ENCODE measurements around the gene SPDYE2. TPM values are rescaled to one million over a fixed set of nuclear protein-coding genes. Genes with fewer than 3 reads are reported as not detected.
"Not testable (repeated sequence)": the region's sequence is repeated elsewhere in the genome, so short reads cannot be mapped to it uniquely, and the experiment has no call there.

The SPDYE2 gene
- total RNA-seq, 1 experiment from 2014 or later, result not detected

DNA sequence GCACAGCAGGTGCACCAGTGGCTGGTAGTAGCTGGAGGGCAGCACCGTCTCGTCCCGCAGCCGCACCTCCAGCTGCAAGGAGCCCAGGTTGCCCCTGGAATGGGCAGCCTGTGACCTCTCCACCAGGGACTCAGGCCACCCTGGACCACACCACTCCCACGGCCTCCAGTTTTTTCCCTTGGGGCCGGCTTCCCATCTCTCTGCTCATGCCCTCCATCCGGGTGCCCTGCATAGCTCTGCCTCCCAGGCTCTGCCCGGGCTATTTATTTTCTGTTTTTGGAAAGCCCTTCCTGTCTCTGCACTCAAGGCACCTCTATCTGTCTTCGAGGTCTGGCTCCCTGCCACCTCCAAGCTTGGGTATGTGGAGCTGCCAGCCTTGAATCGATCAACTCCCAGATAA lies 45.0 kb downstream of the SPDYE2 start:
- H3K9me3 ChIP-seq (ENCODE audit: control insufficient read depth, low read depth, low read length); H2BK20ac ChIP-seq (ENCODE audit: low read depth, low read length, poor library complexity, severe bottlenecking); H3K27ac Mint-ChIP-seq; H3K23ac ChIP-seq (ENCODE audit: insufficient read length, low read depth, low read length); H4K91ac ChIP-seq (ENCODE audit: insufficient read length, low read depth, low read length); H4K20me1 ChIP-seq (ENCODE audit: control insufficient read depth, insufficient read depth, insufficient read length); H3K4me1 ChIP-seq (ENCODE audit: insufficient read depth, low read length); H2BK120ac ChIP-seq (ENCODE audit: low read depth, low read length, poor library complexity, severe bottlenecking); DNase-seq; H3K9me3 Mint-ChIP-seq; H3K4ac ChIP-seq (ENCODE audit: low read depth, low read length); H3K9ac ChIP-seq (ENCODE audit: extremely low read depth, insufficient read length, low read length); H3K4me2 ChIP-seq (ENCODE audit: insufficient read depth, insufficient read length, low read length); H2BK15ac ChIP-seq (ENCODE audit: low read depth, low read length); H3K4me1 Mint-ChIP-seq; H2BK12ac ChIP-seq (ENCODE audit: insufficient read length, low read depth, low read length); H3K18ac ChIP-seq (ENCODE audit: insufficient read length, low read depth, low read length); H3K79me2 ChIP-seq (ENCODE audit: insufficient read depth, low read length); H3K56ac ChIP-seq (ENCODE audit: insufficient read length, low read depth, low read length); H4K5ac ChIP-seq (ENCODE audit: insufficient read length, low read depth, low read length); H2AFZ ChIP-seq (ENCODE audit: low read length); H3K36me3 Mint-ChIP-seq (ENCODE audit: insufficient read depth in 1 of 3, low read depth in 3 of 3); H3T11ph ChIP-seq (ENCODE audit: low read length); H3K23me2 ChIP-seq (ENCODE audit: insufficient read length, low read depth, low read length, poor library complexity, severe bottlenecking); H3K14ac ChIP-seq (ENCODE audit: insufficient read depth, low read length); H3K27me3 Mint-ChIP-seq (ENCODE audit: low read depth); H3K27me3 ChIP-seq (ENCODE audit: insufficient read depth, low read length); H3K79me1 ChIP-seq (ENCODE audit: insufficient read depth, low read depth, low read length, poor library complexity, severe bottlenecking); H2AK5ac ChIP-seq (ENCODE audit: insufficient read length, low read length); H4K8ac ChIP-seq (replicated peaks; ENCODE audit: insufficient read length, low read depth, low read length); H3K27ac ChIP-seq (ENCODE audit: insufficient read length, low read depth, low read length); H2BK5ac ChIP-seq (ENCODE audit: insufficient read length, low read length); H3K4me3 Mint-ChIP-seq: not testable (repeated sequence)
- WGBS (ENCODE audit: extremely low coverage, insufficient read length, low lambda C conversion rate), result no CpG with 5 or more reads among the region's 10 CpGs

DNA sequence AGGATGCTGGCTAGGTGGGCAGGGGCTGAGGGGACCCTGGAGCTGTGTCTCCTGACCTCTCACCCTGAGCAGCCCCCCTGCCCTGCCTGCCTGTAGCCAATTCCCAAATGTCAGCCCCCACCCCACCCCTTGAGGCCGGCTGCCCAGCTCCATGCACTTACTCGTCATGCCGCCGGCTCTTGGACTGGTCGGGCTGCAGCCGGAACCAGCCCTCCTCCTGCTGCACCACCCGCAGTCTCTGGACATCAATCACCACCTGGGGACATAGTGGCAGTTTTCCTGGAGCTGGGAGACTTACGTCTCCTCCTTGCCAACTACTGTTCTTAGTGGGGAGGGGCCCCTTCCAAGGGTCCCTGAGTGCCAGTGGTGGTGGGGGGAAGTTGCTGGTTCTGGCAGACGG lies 48.7 kb downstream of the SPDYE2 start:
- not testable (repeated sequence) for H3K27ac Mint-ChIP-seq; H3K4me2 ChIP-seq (ENCODE audit: insufficient read depth, insufficient read length, low read length); H3K27me3 Mint-ChIP-seq (ENCODE audit: low read depth); H4K20me1 ChIP-seq (ENCODE audit: control insufficient read depth, insufficient read depth, insufficient read length); H3K36me3 Mint-ChIP-seq (ENCODE audit: insufficient read depth in 1 of 3, low read depth in 3 of 3); H3K23me2 ChIP-seq (ENCODE audit: insufficient read length, low read depth, low read length, poor library complexity, severe bottlenecking); H3K9ac ChIP-seq (ENCODE audit: extremely low read depth, insufficient read length, low read length); H3K4me3 Mint-ChIP-seq; H3T11ph ChIP-seq (ENCODE audit: low read length); H3K27me3 ChIP-seq (ENCODE audit: insufficient read depth, low read length); H2BK20ac ChIP-seq (ENCODE audit: low read depth, low read length, poor library complexity, severe bottlenecking); H4K8ac ChIP-seq (replicated peaks; ENCODE audit: insufficient read length, low read depth, low read length); H3K4ac ChIP-seq (ENCODE audit: low read depth, low read length); H3K79me2 ChIP-seq (ENCODE audit: insufficient read depth, low read length); H3K27ac ChIP-seq (ENCODE audit: insufficient read length, low read depth, low read length); H3K9me3 ChIP-seq (ENCODE audit: control insufficient read depth, low read depth, low read length); H3K14ac ChIP-seq (ENCODE audit: insufficient read depth, low read length); H3K79me1 ChIP-seq (ENCODE audit: insufficient read depth, low read depth, low read length, poor library complexity, severe bottlenecking); H3K23ac ChIP-seq (ENCODE audit: insufficient read length, low read depth, low read length); H2BK120ac ChIP-seq (ENCODE audit: low read depth, low read length, poor library complexity, severe bottlenecking); H4K5ac ChIP-seq (ENCODE audit: insufficient read length, low read depth, low read length); H2BK15ac ChIP-seq (ENCODE audit: low read depth, low read length); H3K9me3 Mint-ChIP-seq; H2BK12ac ChIP-seq (ENCODE audit: insufficient read length, low read depth, low read length); H4K91ac ChIP-seq (ENCODE audit: insufficient read length, low read depth, low read length); H3K56ac ChIP-seq (ENCODE audit: insufficient read length, low read depth, low read length); DNase-seq; H2AFZ ChIP-seq (ENCODE audit: low read length); H2AK5ac ChIP-seq (ENCODE audit: insufficient read length, low read length); H2BK5ac ChIP-seq (ENCODE audit: insufficient read length, low read length); H3K4me1 Mint-ChIP-seq; H3K18ac ChIP-seq (ENCODE audit: insufficient read length, low read depth, low read length); H3K4me1 ChIP-seq (ENCODE audit: insufficient read depth, low read length)
- no CpG with 5 or more reads among the region's 9 CpGs for WGBS (ENCODE audit: extremely low coverage, insufficient read length, low lambda C conversion rate)
